Heart right ventricle (tissue), 16 donors: ENCODE results near the gene CTPS1. TPM values are rescaled to one million over a fixed set of nuclear protein-coding genes. Genes with fewer than 3 reads are reported as not detected.

Experiments used
- ATAC-seq, 8 donors: fragments of 200-7000 bp; cut with Tn5 transposase; one replicate each; pipeline ENCODE4 v1.9.1; 2020; ENCODE audit warnings: mild to moderate bottlenecking in 8 of 8, moderate library complexity in 8 of 8, moderate number of reproducible peaks in 1 of 8
- DNase-seq, 2 donors: peaks; one replicate each; pipeline ENCODE4 v3.0.0-alpha.2; 2020
- H3K27ac ChIP-seq, 10 donors: fragments of 200-600 bp; sonication (generic) in 2 of 10; one replicate each; pipeline versions ENCODE4 v1.5.0 to v1.8.0; 2020 to 2022; ENCODE audit warnings: mild to moderate bottlenecking in 3 of 10
- H3K27me3 ChIP-seq, 7 donors: fragments of 200-600 bp; one replicate each; pipeline ENCODE4 v1.8.0; 2021 to 2022; ENCODE audit warnings: mild to moderate bottlenecking in 2 of 7
- H3K36me3 ChIP-seq, 9 donors: fragments of 200-600 bp; sonication (generic) in 1 of 9; one replicate each; pipeline versions ENCODE4 v1.5.0 to v1.8.0; 2020 to 2022; ENCODE audit warnings: mild to moderate bottlenecking in 2 of 9
- H3K4me1 ChIP-seq, 9 donors: fragments of 200-600 bp; sonication (generic) in 1 of 9; one replicate each; pipeline versions ENCODE4 v1.5.0 to v1.8.0; 2020 to 2022; ENCODE audit warnings: mild to moderate bottlenecking in 4 of 9
- H3K4me3 ChIP-seq, 10 donors: fragments of 200-600 bp; sonication (generic) in 2 of 10; one replicate each; pipeline versions ENCODE4 v1.5.0 to v1.8.0; 2020 to 2022; ENCODE audit warnings: mild to moderate bottlenecking in 7 of 10, moderate library complexity in 2 of 10
- H3K9me3 ChIP-seq, 11 donors: fragments of 200-600 bp in 10 of 11; sonication (generic) in 2 of 11; one replicate each; pipeline versions ENCODE4 v1.5.0 to v1.8.0; 2013 to 2022; ENCODE audit warnings: mild to moderate bottlenecking in 2 of 11, control low read depth in 1 of 11, moderate library complexity in 1 of 11
- CTCF ChIP-seq, 9 donors: fragments of 200-600 bp; sonication (generic) in 2 of 9; IDR thresholded peaks; one replicate each; pipeline versions ENCODE4 v1.5.0 to v1.8.0; 2021 to 2022; ENCODE audit warnings: antibody characterized with exemption in 9 of 9, mild to moderate bottlenecking in 5 of 9, moderate library complexity in 1 of 9
- WGBS, 2 donors: extraction: QIAGEN DNeasy Blood & Tissue Kit; methylation state at CpG; one replicate each; pipeline ENCODE4 v1.1.7; 2013; ENCODE audit warnings: inconsistent platforms in 1 of 2; 5-methylcytosine and 5-hydroxymethylcytosine counted together
- intact Hi-C, 10 donors: fragments of 100-400 bp; cut with DNase I; formaldehyde crosslinking; loops; one replicate each; pipeline versions ENCODE4 v1.11.1 to v1.14.2; 2022
- polyA plus RNA-seq, 2 donors: library from polyadenylated mRNA; stranded (reverse); fragments of 200-250 nt; gene quantifications; one replicate each; pipeline ENCODE4 v1.2.3, GENCODE V29; 2013
- total RNA-seq, 10 donors: library from RNA; stranded (reverse); fragmentation: NEBNext Ultra II Directional in 3 of 10; extraction: Animal tissue kit (Norgen Biotek cat#: 25700) in 3 of 10; gene quantifications; one replicate each; pipeline versions ENCODE4 v1.2.1 to v1.2.4, GENCODE V29; 2021 to 2023
- donor health status: Arrhythmogenic right ventricular cardiomyopathy.
- donor health status: ischemic (EF 13 %, LVEDD 7.1; RV severe dilation, severe dysfunction).
- donor health status: healthy with polysubstance abuse.
- donor health status: DM: no; HTN: yes; CAD: no.
- donor health status: DM: no; HTN: no; CAD: no.
- donor health status: ischemic (EF 25% LVEDD 6.9; RV normal size, moderate dysfunction).
- donor health status: ischemic (EF 25% LVEDD 5.7; RV mildly dilated, moderate dysfunction).
- donor health status: healthy.
- donor health status: DM: yes; HTN: yes; CAD: no.
- donor health status: Ischemic cardiomyopathy.
- donor health status: ischemic (EF 35%, LVEDD 5.7; RV mildly dilated, moderate dysfunction).
- donor health status: nonischemic (EF 11% LVEDD 7.7; RV severe dilation, severe dysfunction).
- donor health status: DM: yes; HTN: yes; CAD: no.
- donor health status: PGD.
- donor health status: ischemic (EF 29% LVEDD 5.4; RV normal size, mild dysfunction).
- donor health status: nonischemic (EF 23%, LVEDD 6.1; RV moderate dilation, normal function).

CTPS1 gene
- total and polyA plus RNA-seq, 12 donors, result 4.6 to 12.1 (median 7.1) TPM

GRCh38 chr1:41032147-41032546 lies 52.7 kb downstream of the CTPS1 start:
- H3K4me1 ChIP-seq, result no peaks in the 10 kb centered on the region
- H3K9me3 ChIP-seq, result no peaks in the 10 kb centered on the region
- ATAC-seq (no peak), DNase-seq (no peak)
- WGBS, 2 donors, result 74 to 95% methylated on average over 2 of the region's 2 CpGs
- H3K27ac ChIP-seq, result no peak overlapping the region
- no peaks in the 10 kb centered on the region for H3K27me3 ChIP-seq
- no peak for TF ChIP-seq CTCF (IDR thresholded peaks at IDR 0.05)
- no peak overlapping the region for H3K4me3 ChIP-seq
- intact Hi-C loops, result no loop called here
- H3K36me3 ChIP-seq, result peaks cover 0 to 100% (median 29%) of the 10 kb centered on the region in 9 donors

DNA sequence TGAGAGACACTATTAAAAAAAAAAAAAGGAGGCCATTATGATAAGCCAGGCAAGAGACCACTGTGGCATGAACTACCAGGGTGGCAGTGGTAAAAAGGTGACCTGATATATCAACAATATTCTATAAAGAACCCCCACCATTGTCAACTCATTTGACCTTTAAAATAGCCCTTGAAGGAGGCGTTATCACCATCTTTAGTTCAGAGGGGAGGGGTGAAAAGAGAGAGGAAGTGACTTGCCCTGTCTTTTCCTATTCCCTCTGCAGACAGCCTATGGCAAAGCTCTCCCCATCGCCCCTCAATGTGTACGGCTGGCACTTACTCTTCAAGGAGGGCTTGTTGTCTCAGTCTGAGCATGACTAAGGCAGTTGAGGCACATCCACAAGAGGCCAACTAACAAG lies 53.8 kb downstream of the CTPS1 start:
- H3K4me3 ChIP-seq, result no peak overlapping the region
- H3K27ac ChIP-seq, result no peak overlapping the region
- H3K9me3 ChIP-seq, result no peaks in the 10 kb centered on the region
- H3K27me3 ChIP-seq, result no peaks in the 10 kb centered on the region
- intact Hi-C loops, result no loop called here
- 90 to 98% methylated on average over 3 of the region's 3 CpGs for WGBS, 2 donors
- DNase-seq (no peak), ATAC-seq (no peak)
- H3K4me1 ChIP-seq, result no peaks in the 10 kb centered on the region
- TF ChIP-seq CTCF (IDR thresholded peaks at IDR 0.05), result no peak
- H3K36me3 ChIP-seq, result peaks cover 0 to 100% (median 29%) of the 10 kb centered on the region in 9 donors

GRCh38 chr1:41037116-41037903 lies 57.8 kb downstream of the CTPS1 start:
- intact Hi-C loops, result no loop called here
- H3K4me3 ChIP-seq, result no peak overlapping the region
- no peaks in the 10 kb centered on the region for H3K9me3 ChIP-seq
- peaks cover 0 to 97% (median 19%) of the 10 kb centered on the region in 9 donors for H3K36me3 ChIP-seq
- peak in 1 of 8 donors; percentile 43 for ATAC-seq
- no peak for TF ChIP-seq CTCF (IDR thresholded peaks at IDR 0.05)
- no peaks in the 10 kb centered on the region for H3K27me3 ChIP-seq
- DNase-seq, result no peak
- 97 to 98% methylated on average over 3 of the region's 3 CpGs for WGBS, 2 donors
- H3K4me1 ChIP-seq, result peaks cover 0 to 6% (median 0%) of the 10 kb centered on the region in 9 donors
- H3K27ac ChIP-seq, result no peak overlapping the region

DNA sequence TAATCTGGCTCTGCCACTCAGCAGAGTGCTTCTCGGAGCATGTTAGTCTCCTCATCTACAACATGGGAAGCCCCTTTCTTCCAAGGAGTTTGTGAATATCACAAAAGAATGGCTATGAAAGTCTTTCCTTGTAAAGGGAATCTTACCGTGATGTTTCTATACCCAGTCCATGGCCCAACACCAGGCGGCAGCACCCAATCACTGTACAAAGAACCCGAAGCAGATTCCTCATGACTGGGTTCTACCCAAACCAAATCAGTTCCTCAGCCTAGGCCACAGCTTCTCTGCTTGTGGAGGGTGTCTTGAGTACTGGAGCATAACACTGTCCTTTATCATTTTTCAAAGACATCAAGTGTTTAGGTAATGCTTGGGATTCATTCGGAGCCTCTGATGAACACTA lies 58.6 kb downstream of the CTPS1 start:
- H3K4me1 ChIP-seq, result peaks cover 0 to 6% (median 0%) of the 10 kb centered on the region in 9 donors
- H3K9me3 ChIP-seq, result no peaks in the 10 kb centered on the region
- TF ChIP-seq CTCF (IDR thresholded peaks at IDR 0.05), result peak in 1 of 9 donors; percentile 24
- no peak overlapping the region for H3K4me3 ChIP-seq
- ATAC-seq (no peak), DNase-seq (no peak)
- 94 to 96% methylated on average over 5 of the region's 5 CpGs for WGBS, 2 donors
- H3K36me3 ChIP-seq, result peaks cover 0 to 89% (median 19%) of the 10 kb centered on the region in 9 donors
- no peak overlapping the region for H3K27ac ChIP-seq
- intact Hi-C loops, result no loop called here
- no peaks in the 10 kb centered on the region for H3K27me3 ChIP-seq
